Sigmoid colon (tissue), 7 donors: ENCODE data around the gene ADAMTS2. TPM values are rescaled to one million over a fixed set of nuclear protein-coding genes. Genes with fewer than 3 reads are reported as not detected.

ENCODE experiments used
- DNase-seq: peaks from one replicate; pipeline ENCODE4 v3.0.0-alpha.2; 2019
- H3K27ac ChIP-seq, 4 donors: fragments of 200-600 bp; sonication (generic); one replicate each; pipeline ENCODE4 v1.5.1; 2016 to 2019; ENCODE audit warnings: mild to moderate bottlenecking in 1 of 4
- H3K27me3 ChIP-seq, 3 donors: fragments of 200-600 bp; sonication (generic); one replicate each; pipeline ENCODE4 v1.5.1; 2019; ENCODE audit warnings: mild to moderate bottlenecking in 1 of 3
- H3K36me3 ChIP-seq, 4 donors: fragments of 200-600 bp; sonication (generic); one replicate each; pipeline ENCODE4 v1.5.1; 2016 to 2019
- H3K4me1 ChIP-seq, 4 donors: fragments of 200-600 bp; sonication (generic); one replicate each; pipeline ENCODE4 v1.5.1; 2017 to 2019
- H3K4me3 ChIP-seq, 4 donors: fragments of 200-600 bp; sonication (generic); one replicate each; pipeline ENCODE4 v1.5.1; 2017 to 2019; ENCODE audit warnings: mild to moderate bottlenecking in 2 of 4, moderate library complexity in 1 of 4
- H3K9me3 ChIP-seq, 4 donors: fragments of 200-600 bp in 3 of 4; sonication (generic) in 3 of 4; one replicate each; pipeline versions ENCODE4 v1.5.1 to v1.6.1; 2013 to 2019
- CTCF ChIP-seq, 4 experiments: fragments of 450-650 bp in 3 of 4; fragments of 200-600 bp in 1 of 4; IDR thresholded peaks; one replicate each; pipeline ENCODE4 v1.5.1; 2016 to 2019; ENCODE audit warnings: antibody characterized with exemption in 4 of 4, mild to moderate bottlenecking in 3 of 4, moderate library complexity in 2 of 4
- EP300 ChIP-seq, 4 donors: sonication (generic); formaldehyde crosslinking; IDR thresholded peaks; one replicate each; pipeline ENCODE4 v1.6.1; 2017; ENCODE audit warnings: antibody characterized with exemption in 4 of 4
- POLR2A ChIP-seq, 2 donors: fragments of 450-650 bp; IDR thresholded peaks; one replicate each; pipeline ENCODE4 v1.6.1; 2016; ENCODE audit warnings: antibody characterized with exemption in 2 of 2, mild to moderate bottlenecking in 2 of 2, moderate library complexity in 2 of 2
- POLR2AphosphoS5 ChIP-seq, 4 donors: sonication (generic); formaldehyde crosslinking; IDR thresholded peaks; one replicate each; pipeline ENCODE4 v1.6.1; 2017; ENCODE audit warnings: antibody characterized with exemption in 4 of 4
- WGBS, 2 donors: extraction: QIAGEN DNeasy Blood & Tissue Kit; methylation state at CpG; one replicate each; pipeline ENCODE4 v1.1.7; 2013; 5-methylcytosine and 5-hydroxymethylcytosine counted together
- intact Hi-C: fragments of 100-400 bp; cut with DNase I; formaldehyde crosslinking; loops from one replicate; pipeline ENCODE4 v1.15.1; 2023
- polyA plus RNA-seq, 3 donors: library from polyadenylated mRNA; stranded (reverse); fragments of 200-250 nt; gene quantifications; one replicate each; pipeline ENCODE4 v1.2.3, GENCODE V29; 2013
- total RNA-seq, 4 donors: library from RNA; depleted of rRNA; stranded (reverse); fragments of >200 nt; gene quantifications; one replicate each; pipeline ENCODE4 v1.1.0, GENCODE V29; 2016
- donor health status: healthy with polysubstance abuse.
- donor health status: Bipolar disorder and iron deficiency.
- donor health status: healthy.

The ADAMTS2 gene
- total and polyA plus RNA-seq, 7 donors, result 0.69 to 33.2 (median 9.2) TPM

DNA sequence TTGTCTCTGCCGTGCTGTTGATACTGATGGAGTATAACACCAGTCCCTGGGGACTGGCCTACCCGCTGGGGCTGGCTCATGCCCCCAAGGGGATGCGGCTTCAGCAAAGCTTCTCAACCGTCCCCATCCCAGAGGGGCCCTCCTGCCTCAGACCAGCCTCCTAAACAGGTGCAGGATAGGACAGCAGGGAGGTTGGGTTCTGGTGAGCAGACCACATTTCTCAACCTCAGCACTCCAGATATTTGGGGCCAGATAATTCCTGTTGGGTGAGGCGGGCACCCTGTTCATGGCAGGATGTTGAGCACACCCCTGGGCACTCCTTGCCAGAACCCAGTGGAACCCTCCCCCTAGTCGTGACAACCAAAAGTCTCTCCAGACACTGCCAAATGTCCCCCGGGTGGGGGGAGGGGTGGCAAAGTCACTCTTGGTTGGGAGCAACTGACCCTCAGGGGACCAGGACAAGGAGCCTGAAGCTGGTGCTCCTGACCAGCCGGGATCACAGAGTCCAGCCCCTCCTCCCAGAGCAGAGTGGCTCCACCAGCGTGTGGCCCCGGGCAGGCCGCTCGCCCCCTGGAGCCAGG, 177.3 kb downstream of the ADAMTS2 start:
- Histone ChIP-seq H3K27ac (no peak overlapping the region), H3K9me3 (no peaks in the 10 kb centered on the region), H3K27me3 (no peaks in the 10 kb centered on the region), H3K4me3 (no peak overlapping the region), H3K36me3 (no peaks in the 10 kb centered on the region), H3K4me1 (peaks cover 0 to 15% (median 11%) of the 10 kb centered on the region in 4 donors)
- WGBS, 2 donors, result 87 to 89% methylated on average over 12 of the region's 12 CpGs
- intact Hi-C loops, result loop anchor here (1.0 to 2.0 kb wide), 2 partner anchors 175 to 325 kb away; no protein-coding TSS in a partner anchor
- DNase-seq, result peak; percentile 60
- TF ChIP-seq POLR2A (IDR thresholded peaks at IDR 0.05) (no peak), EP300 (IDR thresholded peaks at IDR 0.05) (no peak), CTCF (IDR thresholded peaks at IDR 0.05) (no peak), POLR2AphosphoS5 (IDR thresholded peaks at IDR 0.05) (no peak)

DNA sequence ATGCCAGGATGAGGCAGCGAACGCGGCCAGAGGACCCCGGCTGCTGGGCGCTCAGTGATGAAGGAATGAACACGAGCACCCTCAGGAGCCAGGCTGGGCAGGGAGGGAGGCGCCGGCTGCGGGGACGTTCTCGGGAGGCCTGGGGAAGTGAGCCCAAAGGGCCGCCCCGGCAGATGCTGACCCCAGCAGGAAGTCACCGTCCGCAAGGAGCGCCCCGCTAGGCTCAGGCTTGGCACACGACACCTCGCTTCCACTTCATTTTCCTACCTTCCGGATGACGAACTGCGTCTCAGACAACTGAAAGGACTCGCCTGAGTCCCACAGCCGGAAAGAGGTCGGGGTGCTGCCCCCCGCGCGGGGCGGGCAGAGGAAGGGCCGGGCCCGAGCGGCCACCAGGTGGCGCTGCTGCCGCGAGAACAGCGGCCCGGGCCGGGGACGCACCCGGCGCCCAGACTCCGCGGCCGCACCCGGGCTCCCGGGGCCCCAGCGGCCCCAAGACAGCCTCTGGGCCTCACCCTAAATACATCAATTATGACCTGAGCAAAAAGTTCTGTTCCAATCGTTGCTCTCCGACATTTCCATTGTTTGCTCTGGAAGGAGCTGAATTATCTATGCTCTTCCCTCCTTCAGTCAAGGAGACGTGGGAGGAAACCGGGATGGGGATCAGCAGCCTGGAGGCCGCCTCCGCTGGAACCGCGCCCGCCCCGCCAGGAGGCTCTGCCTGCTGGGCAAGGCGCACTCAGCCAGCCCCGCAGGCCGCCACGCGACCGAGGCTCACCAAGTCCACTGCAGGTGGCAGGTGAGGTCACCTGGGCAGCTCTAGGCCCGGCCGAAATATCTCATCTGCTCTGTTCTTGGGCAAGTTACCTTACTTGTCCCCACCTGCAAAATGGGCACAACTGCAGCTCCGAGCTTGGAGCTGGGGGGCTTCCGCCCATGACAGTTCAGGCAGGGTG, 178.1 kb downstream of the ADAMTS2 start:
- peak; percentile 46 to 99 (median 64) for TF ChIP-seq CTCF (IDR thresholded peaks at IDR 0.05)
- no peak for TF ChIP-seq POLR2A (IDR thresholded peaks at IDR 0.05)
- no peak overlapping the region for H3K27ac ChIP-seq
- 17 to 22% methylated on average over 67 of the region's 67 CpGs for WGBS, 2 donors
- intact Hi-C loops, result loop anchor here (1.0 to 2.0 kb wide), 2 partner anchors 176 to 326 kb away; no protein-coding TSS in a partner anchor
- H3K27me3 ChIP-seq, result no peaks in the 10 kb centered on the region
- DNase-seq, result peak; percentile 70
- H3K4me3 ChIP-seq, result peak overlapping the region in 3 of 4 donors; percentile 20 to 39 (median 36)
- H3K4me1 ChIP-seq, result peaks cover 0 to 15% (median 11%) of the 10 kb centered on the region in 4 donors
- H3K9me3 ChIP-seq, result peaks cover 0 to 8% (median 0%) of the 10 kb centered on the region in 4 donors
- no peaks in the 10 kb centered on the region for H3K36me3 ChIP-seq

DNA sequence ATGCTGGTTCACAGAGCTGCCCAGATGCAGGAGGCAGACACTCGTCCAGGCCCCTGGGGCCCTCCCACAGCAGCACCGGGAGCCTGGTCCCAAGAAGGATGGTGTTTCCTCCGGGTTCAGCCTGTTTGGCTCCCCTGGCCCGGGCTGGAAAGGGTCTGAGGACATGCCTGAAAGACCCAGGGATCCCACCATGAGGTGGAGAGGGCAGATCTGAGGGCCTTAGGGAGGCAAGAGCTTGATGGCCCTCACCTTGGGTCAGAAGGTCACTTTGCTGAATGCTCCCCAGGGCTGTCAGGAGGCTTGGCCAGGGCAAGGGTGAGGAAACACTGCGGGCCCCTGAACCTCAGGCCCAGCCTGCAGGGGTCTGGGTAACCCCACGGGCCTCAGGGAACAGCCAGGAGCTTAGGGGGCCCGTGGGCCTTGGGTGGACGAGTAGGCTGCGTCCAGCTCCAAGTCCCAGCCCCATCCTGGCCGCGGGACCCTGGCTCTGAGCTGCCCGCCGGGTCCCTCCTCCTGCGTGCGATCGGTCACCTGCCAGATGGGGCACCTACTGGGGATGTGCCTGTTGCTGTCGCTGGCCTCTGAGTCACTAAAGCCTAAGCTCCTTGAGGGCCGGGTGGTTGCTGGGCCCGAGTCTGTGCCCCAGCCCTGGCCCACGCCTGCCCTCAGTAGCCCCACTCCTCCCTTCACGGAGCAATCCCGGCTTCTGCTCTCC, 178.9 kb downstream of the ADAMTS2 start:
- peaks cover 0 to 8% (median 0%) of the 10 kb centered on the region in 4 donors for H3K9me3 ChIP-seq
- peaks cover 0 to 15% (median 11%) of the 10 kb centered on the region in 4 donors for H3K4me1 ChIP-seq
- H3K36me3 ChIP-seq, result no peaks in the 10 kb centered on the region
- H3K27ac ChIP-seq, result no peak overlapping the region
- 71 to 86% methylated on average over 22 of the region's 22 CpGs for WGBS, 2 donors
- H3K4me3 ChIP-seq, result peak overlapping the region in 1 of 4 donors; percentile 36
- no peaks in the 10 kb centered on the region for H3K27me3 ChIP-seq
- no peak for TF ChIP-seq EP300 (IDR thresholded peaks at IDR 0.05)
- peak; percentile 49 for DNase-seq
- intact Hi-C loops, result loop anchor here (2.0 kb wide), 1 partner anchor 176 kb away; no protein-coding TSS in a partner anchor

- no peak overlapping the region for H3K27ac ChIP-seq
- no peaks in the 10 kb centered on the region for H3K36me3 ChIP-seq
- TF ChIP-seq CTCF (IDR thresholded peaks at IDR 0.05), result no peak
- no peak for TF ChIP-seq EP300 (IDR thresholded peaks at IDR 0.05)
- no peak for TF ChIP-seq POLR2A (IDR thresholded peaks at IDR 0.05)
- no peak for TF ChIP-seq POLR2AphosphoS5 (IDR thresholded peaks at IDR 0.05)
- H3K4me1 ChIP-seq, result peaks cover 0 to 15% (median 11%) of the 10 kb centered on the region in 4 donors
- WGBS, 2 donors, result 72 to 86% methylated on average over 15 of the region's 15 CpGs
- intact Hi-C loops, result loop anchor here (2.0 kb wide), 1 partner anchor 177 kb away; no protein-coding TSS in a partner anchor
- H3K9me3 ChIP-seq, result peaks cover 0 to 10% (median 0%) of the 10 kb centered on the region in 4 donors
- peak; percentile 49 for DNase-seq
- no peak overlapping the region for H3K4me3 ChIP-seq
- H3K27me3 ChIP-seq, result no peaks in the 10 kb centered on the region
Measured at GRCh38 chr5:179165421-179166170, 179.7 kb downstream of the ADAMTS2 start.
